Stimulated activated CD8-positive, alpha-beta memory T cell treated with anti-CD3 and anti-CD28 coated beads, Interleukin-15, amount 100 ng/mL, for 48 hours (primary cell): ENCODE data around the gene MED15.
A peak's percentile ranks its signal among the peaks of the same experiment; 100 is the strongest.
"Not testable (repeated sequence)": the region's sequence is repeated elsewhere in the genome, so short reads cannot be mapped to it uniquely, and the experiment has no call there.

Source experiments
- DNase-seq, 2 donors: peaks; one replicate each; pipeline ENCODE4 v3.0.0-alpha.2; 2020; ENCODE audit warnings: low read depth in 2 of 2

The MED15 gene

DNA sequence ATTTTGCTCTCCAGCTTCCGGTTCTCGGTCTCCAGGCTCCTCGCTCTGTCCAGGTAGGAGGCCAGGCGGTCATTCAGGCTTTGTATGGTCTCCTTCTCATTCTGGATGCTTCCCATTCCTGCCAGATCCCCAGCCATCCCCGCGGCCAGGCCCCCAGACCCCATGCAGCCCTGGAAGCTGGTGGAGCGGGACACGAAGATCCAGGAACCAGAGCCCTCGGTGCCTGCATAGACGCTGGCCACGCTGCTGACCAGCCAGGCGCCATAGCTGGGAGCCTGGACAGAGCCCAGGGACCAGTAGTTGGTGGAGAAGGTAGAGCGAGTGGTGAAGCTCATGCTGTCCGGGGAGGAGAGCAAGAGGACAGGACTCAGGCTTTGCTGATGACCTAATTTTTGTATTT is 23.6 kb upstream of the MED15 start:
- DNase-seq = no peak

DNA sequence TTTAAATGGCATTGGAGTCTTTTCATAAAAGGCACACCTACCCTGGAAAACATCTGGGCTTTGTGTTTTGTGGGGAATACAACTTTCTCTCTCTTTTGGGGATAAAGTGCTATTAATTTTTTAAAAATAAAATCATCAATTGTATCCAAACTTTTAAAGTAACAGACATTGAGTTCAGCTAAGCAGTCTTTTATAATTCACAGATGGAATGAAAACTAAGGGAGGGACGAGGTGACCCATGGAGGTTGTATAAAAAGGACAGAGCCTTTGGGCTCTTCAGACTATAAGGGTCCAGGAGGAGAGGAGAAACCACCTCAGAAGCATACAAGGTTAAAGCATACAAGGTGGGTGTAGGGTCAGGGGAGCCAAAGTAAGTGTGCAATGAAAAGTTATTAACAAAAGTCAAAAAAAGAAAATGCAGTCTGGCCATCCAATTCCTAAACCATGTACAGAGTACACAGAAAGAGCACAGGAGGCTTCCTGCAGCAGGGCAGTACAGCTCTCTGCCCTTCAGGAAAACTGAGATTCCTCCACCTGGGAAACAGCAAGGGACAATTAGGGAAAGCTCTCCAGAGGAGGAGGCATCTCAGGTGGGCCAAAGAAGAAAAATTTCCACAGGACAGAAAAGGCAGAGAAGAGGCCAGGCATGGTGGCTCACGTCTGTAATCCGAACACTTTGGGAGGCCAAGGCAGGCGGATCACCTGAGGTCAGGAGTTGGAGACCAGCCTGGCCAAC is 22.3 kb upstream of the MED15 start:
- no peak for DNase-seq

DNA sequence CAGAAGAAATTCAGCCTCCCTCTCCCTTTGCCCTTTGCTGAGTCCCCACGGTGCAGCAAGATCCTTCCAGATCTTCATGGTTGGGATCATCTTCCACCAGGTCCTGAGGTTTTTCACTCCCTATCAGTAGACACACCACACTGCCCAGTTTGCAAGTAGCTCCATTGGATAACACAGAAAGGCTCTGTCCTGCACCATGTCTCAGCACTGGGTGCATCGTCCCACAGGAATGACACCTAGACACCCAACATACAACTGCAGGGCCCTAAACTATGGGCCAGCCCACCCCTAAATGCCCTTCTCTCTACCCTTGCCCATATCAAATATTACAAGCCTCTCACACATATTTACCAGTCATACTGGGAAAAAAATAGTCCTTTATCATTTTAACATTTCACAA is 21.2 kb upstream of the MED15 start:
- DNase-seq = no peak

DNA sequence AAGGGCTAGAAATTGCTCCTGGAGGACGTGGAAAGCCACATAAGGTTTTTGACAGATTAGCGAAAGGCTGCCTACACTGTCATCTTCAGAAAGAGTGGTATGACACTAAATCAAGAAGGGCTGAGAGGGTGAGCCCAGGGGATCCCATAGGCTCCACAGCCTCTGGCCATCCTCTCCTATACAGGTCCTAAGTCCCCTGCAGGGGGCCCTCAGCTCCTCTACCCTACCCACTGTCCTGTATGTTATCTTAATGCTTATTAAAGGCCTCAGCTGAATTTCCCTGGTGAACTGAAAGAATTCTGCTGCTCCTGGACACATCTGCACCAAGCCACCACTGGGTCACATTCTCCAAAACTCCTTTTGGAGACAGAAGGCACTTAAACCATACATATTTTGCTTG is 19.7 kb upstream of the MED15 start:
- DNase-seq = no peak

DNA sequence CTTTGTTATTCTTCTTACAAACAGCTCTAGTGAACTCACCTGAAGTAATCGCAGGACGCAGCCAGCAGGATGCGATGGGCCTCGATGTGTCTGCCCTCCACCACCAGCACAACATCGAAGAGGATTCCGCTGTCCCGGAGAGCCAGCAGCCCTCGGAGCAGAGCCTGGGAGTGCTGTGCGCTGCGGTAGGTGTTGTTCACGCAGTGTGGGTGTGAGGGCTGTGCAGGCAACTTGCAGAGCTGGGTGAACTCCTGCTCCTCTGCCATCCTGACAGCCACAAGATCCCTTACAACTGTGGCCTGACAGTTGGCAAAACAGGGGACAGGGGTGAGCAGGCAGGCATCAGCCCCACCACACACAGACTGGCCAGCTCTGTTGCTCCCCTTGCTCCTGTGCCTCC is 18.5 kb upstream of the MED15 start:
- no peak for DNase-seq

DNA sequence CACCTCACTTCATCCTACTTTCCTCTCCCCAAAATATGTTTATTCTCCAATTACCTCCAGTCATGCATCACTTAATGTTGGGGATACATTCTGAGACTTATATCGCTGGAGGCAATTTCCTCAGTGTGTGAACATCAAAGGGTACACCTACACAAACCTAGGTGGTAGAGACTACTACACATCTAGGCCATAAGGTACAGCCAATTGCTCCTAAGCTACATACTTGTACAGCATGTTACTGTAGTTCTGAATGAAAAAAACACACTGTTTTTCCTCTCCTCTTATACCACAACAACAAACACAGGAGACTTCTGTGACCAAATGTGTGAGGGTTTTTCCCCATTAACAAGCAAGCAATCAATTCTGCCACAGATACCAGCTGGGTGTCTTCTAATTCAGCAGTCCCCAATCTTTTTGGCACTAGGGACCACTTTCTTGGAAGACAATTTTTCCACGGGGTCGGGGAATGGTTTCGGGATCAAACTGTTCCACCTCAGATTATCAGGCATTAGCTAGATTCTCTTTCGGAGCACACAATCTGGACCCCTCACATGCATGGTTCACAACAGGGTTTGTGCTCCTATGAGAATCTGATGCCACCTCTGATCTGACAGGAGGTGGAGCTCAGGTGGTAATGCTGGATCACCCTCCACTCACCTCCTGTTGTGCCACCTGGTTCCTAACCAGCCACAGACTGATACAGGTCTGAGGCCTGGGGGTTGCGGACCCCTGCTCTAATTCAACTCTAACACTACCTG is 17.0 kb upstream of the MED15 start:
- no peak for DNase-seq

DNA sequence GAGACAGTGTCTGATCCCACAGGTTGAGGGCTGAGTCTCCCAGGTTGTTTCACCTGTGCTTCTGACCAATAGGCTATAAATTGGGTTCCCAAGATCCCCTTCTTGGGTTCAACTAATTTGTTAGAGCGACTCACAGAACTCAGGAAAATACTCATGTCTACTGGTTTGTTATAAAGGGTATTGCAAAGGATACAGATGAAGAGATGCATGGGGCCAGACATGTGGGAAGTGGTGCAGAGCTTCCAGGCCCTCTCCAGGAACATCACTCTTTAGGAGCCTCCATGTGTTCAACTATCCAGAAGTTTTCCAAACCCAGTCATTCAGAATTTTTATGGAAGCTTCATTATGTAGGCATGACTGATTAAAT is 16.5 kb upstream of the MED15 start:
- DNase-seq = no peak

DNA sequence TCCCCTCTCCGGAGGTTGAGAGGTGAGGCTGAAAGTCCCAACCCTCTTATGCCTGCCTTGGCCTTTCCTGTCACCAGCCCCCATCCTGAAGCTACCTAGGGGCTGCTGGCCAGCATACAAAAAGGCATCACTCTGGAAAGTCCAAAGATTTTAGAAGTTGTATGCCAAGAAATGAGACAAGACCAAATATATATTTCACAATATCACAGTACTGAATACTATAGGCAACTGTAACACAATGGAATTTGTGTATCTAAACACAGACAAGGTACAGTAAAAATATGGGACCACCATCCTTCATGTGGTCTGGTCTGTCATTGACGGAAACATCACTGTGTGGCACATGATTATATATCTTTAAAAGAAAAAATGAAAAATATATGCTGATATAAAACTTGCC is 16.1 kb upstream of the MED15 start:
- DNase-seq = no peak

DNA sequence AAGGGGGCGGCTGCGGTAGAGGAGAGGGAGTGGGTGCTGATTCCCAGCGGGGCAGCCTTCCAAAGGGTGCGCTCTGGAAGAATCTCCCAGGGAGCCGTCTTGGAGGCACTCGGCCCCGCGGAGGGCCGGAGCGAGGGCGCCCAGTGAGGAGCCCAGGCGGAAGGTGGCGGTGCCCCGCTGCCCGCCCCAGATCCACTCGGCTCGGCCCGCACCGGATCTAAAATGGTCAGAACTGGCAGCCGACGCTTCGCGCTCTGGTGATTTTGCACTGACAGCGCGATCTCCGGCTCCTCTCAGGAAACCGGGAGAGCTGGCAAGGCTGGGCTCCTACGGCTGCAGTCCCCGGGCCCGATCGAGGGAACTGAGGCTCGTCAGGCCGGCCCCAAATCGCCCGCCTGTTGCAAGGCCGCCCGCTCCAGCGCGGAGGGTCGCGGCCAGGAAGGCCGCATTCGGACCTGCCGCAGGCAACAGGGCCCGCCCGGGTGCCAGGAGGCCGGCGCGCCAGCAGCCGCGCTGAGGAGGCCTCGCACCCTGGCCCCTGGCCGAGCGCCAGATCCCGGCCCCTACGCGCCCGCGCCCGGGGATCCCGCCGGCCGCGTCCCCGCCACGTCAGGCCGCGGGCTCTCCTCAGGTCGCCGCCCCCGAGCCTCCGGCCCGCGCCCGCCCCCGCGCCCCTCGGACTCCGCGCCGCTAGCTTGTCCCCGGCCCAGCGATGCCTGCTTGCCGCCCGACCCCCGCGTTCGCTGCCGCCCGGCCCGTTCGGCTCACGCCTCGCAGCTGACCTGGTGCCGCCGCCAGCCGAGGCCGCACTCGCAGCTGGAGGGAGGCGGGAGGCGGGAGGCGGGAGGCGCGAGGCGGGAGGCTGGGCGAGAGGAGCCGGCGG is 12.2 kb upstream of the MED15 start, which contains the start of gene KLHL22:
Gene KLHL22, minus strand, starts transcription at position 818 of the 883 bp plus-strand sequence. CDS start 6,584 bp downstream, outside the sequence.
- peak in 1 of 2 donors; percentile 9 for DNase-seq

DNA sequence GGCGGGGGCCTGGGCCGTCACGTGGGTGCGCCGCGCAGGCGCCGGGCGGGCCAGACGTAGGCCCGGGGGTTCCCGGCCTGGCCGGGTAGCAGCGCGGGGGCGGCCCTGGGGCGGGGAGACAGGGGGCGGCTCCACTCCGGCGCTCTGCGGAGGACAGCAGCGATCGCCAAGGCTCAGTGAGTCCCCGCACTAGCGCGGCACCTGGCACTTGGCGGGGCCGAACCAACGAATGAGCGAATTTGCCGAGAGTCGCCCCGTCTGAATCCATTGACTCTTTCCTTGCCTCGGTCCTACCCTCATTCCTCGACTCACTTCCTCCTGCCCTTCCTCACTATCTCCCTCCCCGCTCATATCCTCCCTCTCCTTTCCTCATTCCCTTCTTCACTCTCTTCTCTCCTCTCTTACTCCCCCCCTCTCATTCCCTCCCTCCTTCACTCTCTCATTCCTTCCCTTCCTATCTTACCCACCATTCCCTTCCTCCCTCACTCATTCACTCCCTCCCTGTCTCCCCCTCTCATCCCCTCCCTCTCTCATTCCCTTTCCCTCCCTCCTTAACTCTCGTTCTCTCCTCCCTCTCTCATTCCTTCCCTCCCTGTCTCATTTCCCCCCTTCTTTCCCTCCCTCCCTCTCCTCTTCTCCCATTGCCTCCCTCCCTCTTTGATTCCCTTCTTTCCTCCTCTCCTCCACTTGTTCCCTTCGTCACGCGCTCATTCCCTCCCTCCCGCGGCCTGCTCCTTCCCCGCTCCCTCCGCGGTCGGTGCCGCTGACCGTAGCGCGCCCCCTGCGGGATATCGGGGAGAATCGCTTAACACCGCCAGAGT is 11.3 kb upstream of the MED15 start:
- DNase-seq = peak; percentile 93 to 95

DNA sequence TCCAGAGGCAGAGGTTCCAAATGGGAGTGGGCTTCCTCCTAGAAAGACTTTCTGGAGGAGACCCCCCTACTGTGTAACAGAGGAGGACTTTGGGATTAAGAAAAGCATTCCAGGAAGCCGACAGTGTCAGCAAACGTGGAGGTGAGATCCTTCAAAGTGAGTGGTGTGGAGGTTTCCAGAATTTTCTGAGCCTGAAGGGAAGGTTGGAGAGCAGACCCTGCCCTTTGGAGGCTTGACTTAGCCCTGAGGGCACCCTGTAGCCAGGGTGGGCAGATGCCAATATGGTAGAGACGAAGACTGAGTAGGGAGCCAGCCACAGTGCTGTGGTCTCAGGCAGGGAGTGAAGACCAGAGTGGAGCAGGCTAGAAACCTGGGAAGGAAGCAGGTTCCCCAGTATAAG is 10.0 kb upstream of the MED15 start:
- no peak for DNase-seq

DNA sequence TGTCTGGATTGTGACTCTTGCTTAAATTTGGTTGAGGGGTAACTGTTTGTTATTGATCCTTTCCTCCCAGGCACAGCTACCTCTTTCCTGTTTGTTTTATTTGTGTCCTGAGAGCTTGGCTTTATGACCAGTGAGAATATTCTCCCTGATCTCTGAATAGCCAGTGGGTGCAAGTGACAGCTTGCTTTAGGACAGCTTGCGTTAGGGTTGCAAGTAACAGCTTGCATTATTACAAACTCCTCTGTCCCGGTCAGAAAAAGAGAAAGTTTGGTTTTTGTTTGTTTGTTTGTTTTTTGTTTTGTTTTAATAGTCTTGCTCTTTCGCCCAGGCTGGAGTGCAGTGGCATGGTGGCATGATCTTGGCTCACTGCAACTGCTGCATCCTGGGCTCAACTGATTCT is 8.5 kb upstream of the MED15 start:
- DNase-seq = no peak

DNA sequence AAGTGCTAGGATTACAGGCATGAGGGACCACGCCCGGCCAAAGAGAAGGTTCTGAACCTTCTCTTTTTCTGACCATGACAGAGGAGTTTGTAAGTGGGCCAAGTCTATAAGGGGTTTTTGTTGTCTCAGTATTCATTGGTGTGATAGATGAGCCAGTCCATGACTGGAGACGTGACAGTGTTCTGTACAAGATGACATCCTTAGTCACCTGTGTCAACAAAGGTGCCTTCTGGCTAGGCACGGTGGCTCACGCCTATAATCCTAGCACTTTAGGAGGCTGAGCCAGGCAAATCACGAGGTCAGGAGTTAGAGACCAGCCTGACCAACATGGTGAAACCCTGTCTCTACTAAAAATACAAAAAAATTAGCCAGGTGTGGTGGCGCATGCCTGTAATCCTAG is 7.6 kb upstream of the MED15 start:
- DNase-seq = no peak

DNA sequence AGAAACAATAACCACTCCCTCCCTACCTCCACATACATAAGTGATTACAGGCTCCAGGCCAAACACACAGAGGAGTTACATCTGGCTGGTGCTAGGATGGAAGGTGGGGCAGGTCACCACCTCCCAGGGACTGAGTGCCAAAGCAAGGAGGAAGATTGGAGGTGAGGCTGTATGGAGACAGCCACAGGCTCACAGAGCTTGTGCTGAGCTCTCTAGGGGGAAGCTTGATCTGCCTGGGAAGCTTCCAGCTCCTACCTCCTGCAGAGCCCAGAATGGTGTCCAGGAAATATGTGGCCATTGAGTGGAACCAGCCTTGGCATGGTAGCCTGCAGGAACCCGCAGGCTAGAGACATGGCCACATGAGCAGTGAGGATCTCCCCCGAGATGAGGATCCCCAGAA is 3.6 kb upstream of the MED15 start:
- DNase-seq = no peak

DNA sequence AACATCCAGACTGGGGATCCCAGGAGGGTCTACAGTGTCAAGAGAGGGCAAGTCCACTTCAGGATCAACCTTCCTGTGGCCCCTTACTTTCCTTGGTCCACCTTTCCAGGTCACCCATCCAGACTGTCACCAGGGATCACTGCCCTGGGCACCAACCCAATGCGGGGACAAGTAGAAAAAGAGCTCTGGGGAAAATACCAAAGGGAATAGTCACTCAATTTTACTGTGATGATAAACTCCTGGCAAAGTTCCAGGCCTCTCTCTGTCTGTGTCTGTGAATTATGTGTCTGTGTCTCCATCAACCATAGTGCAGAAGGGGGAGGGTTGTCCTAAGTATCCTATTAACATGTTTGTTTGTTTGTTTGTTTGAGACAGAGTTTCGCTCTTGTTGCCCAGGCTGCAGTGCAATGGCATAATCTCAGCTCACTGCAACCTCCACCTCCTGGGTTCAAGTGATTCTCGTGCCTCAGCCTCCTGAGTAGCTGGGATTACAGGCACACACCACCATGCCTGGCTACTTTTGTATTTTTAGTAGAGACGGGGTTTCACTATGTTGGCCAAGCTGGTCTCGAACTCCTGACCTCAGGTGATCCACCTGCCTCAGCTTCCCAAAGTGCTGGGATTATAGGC is 3.0 kb upstream of the MED15 start:
- not testable (repeated sequence) for DNase-seq

DNA sequence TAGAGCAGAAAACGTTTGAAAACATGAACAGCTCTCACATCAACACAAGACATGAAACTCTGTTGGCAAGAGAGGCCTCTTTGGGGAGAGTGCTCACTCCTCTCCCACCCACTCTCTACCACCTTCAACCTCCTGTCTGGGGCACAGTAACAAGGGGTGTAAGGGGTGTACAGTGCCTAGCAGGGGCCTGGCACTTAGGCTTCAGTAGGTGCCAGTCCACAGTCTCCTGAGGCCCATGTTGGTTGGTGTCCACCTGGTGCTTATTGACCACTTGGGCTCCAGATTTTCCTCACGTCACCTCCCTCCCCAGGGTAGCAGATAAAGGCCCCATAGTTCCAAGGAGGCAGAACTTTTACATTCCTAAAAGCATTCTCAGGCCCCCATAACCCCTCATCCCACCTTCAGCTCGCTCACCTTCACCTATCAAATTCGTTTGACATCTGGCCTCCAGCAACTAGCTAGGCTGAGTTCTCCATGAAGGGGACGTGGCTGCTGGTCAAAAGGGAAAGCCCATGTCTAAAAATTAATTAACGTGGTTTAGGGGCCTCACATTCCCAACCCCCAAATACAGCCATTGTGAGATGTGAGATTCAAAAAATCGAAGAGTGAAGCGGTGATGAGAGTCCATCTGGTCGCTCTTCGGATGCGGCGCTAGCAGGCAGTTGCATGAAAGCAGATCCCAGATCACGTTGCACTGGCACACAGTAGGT is 712 bp upstream of the MED15 start:
- no peak for DNase-seq

DNA sequence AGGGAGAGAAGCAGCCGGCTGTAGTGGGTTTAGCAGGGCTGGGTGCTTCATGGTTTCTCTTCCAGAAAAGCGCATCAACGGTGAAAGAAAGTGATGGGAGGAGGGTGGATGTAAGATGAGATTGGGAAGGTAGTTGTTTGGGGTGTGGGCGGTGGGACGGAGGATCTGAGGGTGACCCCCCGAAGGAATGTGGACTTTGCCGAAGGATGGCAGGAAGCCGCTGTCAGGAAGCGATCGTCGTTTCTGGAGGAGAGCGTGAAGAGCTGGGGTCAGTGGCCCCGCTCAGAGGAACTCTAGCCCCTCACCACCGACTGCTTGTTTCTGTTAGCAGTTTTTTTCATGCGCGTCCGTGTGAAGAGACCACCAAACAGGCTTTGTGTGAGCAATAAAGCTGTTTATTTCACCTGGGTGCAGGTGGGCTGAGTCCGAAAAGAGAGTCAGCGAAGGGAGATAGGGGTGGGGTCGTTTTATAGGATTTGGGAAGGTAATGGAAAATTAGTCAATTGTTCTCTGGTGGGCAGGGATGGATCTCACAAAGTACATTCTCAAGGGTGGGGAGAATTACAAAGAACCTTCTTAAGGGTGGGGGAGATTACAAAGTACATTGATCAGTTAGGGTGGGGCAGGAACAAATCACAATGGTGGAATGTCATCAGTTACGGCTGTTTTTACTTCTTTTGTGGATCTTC is 801 bp downstream of the MED15 start:
- not testable (repeated sequence) for DNase-seq

DNA sequence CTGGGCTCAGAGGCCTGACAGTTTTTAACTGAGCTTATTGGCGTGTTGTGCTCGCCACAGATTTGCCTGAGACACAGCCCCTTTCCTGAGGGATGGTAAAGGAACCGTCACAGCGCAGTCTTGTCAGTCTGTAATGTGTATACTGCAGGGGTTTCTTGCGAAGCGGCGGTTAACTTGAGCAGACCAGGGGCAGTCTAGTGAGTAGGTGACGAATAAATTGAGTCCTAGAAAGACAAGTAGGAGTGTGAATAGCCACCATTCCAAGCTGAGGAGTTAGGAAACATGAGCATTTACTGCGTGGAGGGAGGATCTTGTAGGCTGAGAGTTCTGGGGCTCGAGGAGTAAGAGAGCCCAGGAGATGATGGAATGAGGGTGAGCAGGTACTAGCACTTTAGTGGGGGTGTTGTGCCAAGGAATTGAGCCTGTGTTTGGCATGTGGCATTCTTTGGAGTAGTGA is 1.4 kb downstream of the MED15 start:
- DNase-seq = no peak

DNA sequence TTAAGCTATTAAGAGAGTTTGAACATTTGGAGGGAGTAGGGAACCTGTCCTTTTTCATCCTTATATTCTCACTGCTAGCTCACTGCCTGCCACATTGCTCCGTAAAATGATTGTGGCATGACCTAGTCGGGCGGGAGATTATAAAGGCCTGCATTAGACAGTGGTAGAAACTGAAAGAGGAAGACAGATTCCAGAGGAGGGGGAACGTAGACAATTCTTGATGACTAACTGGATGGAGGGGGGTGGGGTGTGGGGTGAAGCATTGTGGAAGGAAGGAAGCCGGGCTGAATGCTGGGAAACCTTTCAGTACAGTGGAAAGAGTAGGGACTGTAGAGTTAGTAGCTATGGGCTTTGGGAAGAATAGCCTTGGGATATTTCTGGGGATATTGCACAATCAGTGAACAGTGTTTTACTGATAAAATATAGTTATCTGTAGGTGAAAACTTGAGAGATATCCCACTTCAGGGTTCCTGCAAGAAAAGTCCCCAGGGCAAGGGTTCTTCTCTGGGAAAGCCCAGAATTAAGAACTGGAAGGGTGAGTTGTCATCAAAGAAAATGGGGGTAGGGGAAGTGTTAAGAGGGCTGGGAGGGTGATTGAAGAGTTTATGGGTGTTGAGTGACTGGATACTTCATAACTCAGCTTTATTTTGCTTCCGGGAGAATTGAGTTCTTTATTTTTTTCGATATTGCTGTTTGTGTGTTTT is 2.1 kb downstream of the MED15 start:
- DNase-seq = peak in 1 of 2 donors; percentile 22
